Right atrium auricular region (tissue), 2 donors: ENCODE results near the gene TMEM37. TPM values are rescaled to one million over a fixed set of nuclear protein-coding genes. Genes with fewer than 3 reads are reported as not detected.

ENCODE experiments used
- DNase-seq: peaks from one replicate; pipeline ENCODE4 v3.0.0-alpha.2; 2019; ENCODE audit warnings: low spot score
- H3K27ac ChIP-seq, 2 donors: fragments of 200-600 bp; sonication (generic); 1 replicate in 1 of 2; 2 replicates in 1 of 2; pipeline ENCODE4 v1.5.1; 2016 to 2019
- H3K27me3 ChIP-seq, 2 donors: fragments of 200-600 bp; sonication (generic); one replicate each; pipeline versions ENCODE4 v1.5.1 to v1.6.0; 2017 to 2019
- H3K36me3 ChIP-seq: fragments of 200-600 bp; sonication (generic); one replicate; pipeline ENCODE4 v1.5.1; 2016
- H3K4me1 ChIP-seq, 2 donors: fragments of 200-600 bp; sonication (generic); one replicate each; pipeline versions ENCODE4 v1.5.1 to v1.6.0; 2017 to 2019
- H3K4me3 ChIP-seq, 2 donors: fragments of 200-600 bp; sonication (generic); 1 replicate in 1 of 2; 2 replicates in 1 of 2; pipeline ENCODE4 v1.5.1; 2017 to 2019; ENCODE audit warnings: mild to moderate bottlenecking in 1 of 2, moderate library complexity in 1 of 2
- H3K9me3 ChIP-seq, 2 donors: fragments of 200-600 bp; sonication (generic); one replicate each; pipeline ENCODE4 v1.5.1; 2019
- CTCF ChIP-seq, 2 donors: fragments of 200-600 bp; sonication (generic); IDR thresholded peaks; one replicate each; pipeline ENCODE4 v1.5.1; 2019; ENCODE audit warnings: antibody characterized with exemption in 2 of 2
- total RNA-seq, 2 donors: library from RNA; depleted of rRNA; stranded (reverse); fragments of >200 nt; gene quantifications; one replicate each; pipeline ENCODE4 v1.1.0, GENCODE V29; 2016

Gene TMEM37
- total RNA-seq, 2 donors from 2014 or later: 3.3 to 5.4 TPM

- Histone ChIP-seq H3K4me1 (no peaks in the 10 kb centered on the region), H3K9me3 (no peaks in the 10 kb centered on the region), H3K4me3 (no peak overlapping the region), H3K27ac (no peak overlapping the region), H3K36me3 (no peaks in the 10 kb centered on the region), H3K27me3 (no peaks in the 10 kb centered on the region)
- DNase-seq: no peak
- no peak for TF ChIP-seq CTCF (IDR thresholded peaks at IDR 0.05)
These were observed 34.0 kb downstream of the TMEM37 start for GRCh38 chr2:119465687-119466086.

- Histone ChIP-seq H3K36me3 (no peaks in the 10 kb centered on the region), H3K4me3 (no peak overlapping the region), H3K27ac (no peak overlapping the region), H3K4me1 (no peaks in the 10 kb centered on the region), H3K27me3 (no peaks in the 10 kb centered on the region), H3K9me3 (no peaks in the 10 kb centered on the region)
- TF ChIP-seq CTCF (IDR thresholded peaks at IDR 0.05): no peak
- no peak for DNase-seq
These were observed 34.7 kb downstream of the TMEM37 start for GRCh38 chr2:119466373-119466772.

- H3K4me3 ChIP-seq: no peak overlapping the region
- H3K36me3 ChIP-seq: no peaks in the 10 kb centered on the region
- no peaks in the 10 kb centered on the region for H3K9me3 ChIP-seq
- no peaks in the 10 kb centered on the region for H3K4me1 ChIP-seq
- TF ChIP-seq CTCF (IDR thresholded peaks at IDR 0.05): no peak
- H3K27ac ChIP-seq: no peak overlapping the region
- no peak for DNase-seq
- H3K27me3 ChIP-seq: no peaks in the 10 kb centered on the region
These were observed 36.7 kb downstream of the TMEM37 start for GRCh38 chr2:119468154-119468955.

- Histone ChIP-seq H3K4me3 (no peak overlapping the region), H3K27me3 (no peaks in the 10 kb centered on the region), H3K4me1 (no peaks in the 10 kb centered on the region), H3K36me3 (no peaks in the 10 kb centered on the region), H3K9me3 (no peaks in the 10 kb centered on the region), H3K27ac (no peak overlapping the region)
- no peak for TF ChIP-seq CTCF (IDR thresholded peaks at IDR 0.05)
- DNase-seq: no peak
These were observed 37.5 kb downstream of the TMEM37 start for GRCh38 chr2:119469131-119469530.

- Histone ChIP-seq H3K36me3 (no peaks in the 10 kb centered on the region), H3K27ac (no peak overlapping the region), H3K4me1 (no peaks in the 10 kb centered on the region), H3K27me3 (no peaks in the 10 kb centered on the region), H3K4me3 (no peak overlapping the region), H3K9me3 (no peaks in the 10 kb centered on the region)
- no peak for TF ChIP-seq CTCF (IDR thresholded peaks at IDR 0.05)
- DNase-seq: no peak
These were observed 38.1 kb downstream of the TMEM37 start for GRCh38 chr2:119469661-119470297.
